NOMO-1 (cell line): ENCODE data around the gene DAB1.
"Not testable (repeated sequence)": the region's sequence is repeated elsewhere in the genome, so short reads cannot be mapped to it uniquely, and the experiment has no call there.

ENCODE experiments used
- DNase-seq, 2 experiments: peaks; one replicate each; lab custom pipeline; 2025; ENCODE audit not compliant: unreplicated experiment in 2 of 2; lab: John Stamatoyannopoulos, UW

DAB1 gene

DNA sequence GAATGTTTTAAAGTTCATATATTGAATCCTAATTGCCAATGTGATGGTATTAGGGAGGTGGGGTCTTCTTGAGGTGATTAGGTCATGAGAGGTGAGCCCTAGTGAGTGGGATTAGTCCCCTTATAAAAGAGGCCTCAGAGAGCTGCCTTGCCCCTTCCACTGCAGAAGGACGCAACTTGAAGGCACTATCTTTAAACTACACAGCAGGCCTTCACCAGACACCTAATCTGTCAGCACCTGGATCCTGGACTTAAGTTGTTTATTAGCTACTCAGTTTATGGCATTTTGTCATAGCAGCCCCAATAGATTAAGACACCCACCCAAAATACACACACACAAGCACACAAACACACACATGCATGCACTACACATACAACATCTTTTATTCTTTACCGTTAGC, 61.4 kb downstream of the DAB1 start:
- no peak for DNase-seq

DNA sequence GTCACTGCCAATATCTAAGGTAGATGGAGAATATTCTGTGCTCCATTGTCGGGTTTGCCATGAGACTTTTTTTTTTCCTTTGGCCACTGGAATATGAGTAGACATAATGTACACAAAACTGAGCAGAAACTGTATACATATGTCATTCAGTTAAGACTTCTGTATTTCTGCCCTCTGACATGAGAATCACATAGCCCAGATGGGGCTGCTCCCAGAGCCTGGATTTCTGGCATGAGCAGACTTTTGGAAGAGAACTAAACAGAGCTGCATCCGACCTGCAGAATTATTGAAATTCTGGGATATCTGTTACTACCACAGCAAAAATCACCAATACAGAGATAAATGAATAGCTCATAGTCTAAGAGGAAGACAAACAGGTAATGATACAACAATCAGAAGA, 62.3 kb downstream of the DAB1 start:
- DNase-seq: no peak

DNA sequence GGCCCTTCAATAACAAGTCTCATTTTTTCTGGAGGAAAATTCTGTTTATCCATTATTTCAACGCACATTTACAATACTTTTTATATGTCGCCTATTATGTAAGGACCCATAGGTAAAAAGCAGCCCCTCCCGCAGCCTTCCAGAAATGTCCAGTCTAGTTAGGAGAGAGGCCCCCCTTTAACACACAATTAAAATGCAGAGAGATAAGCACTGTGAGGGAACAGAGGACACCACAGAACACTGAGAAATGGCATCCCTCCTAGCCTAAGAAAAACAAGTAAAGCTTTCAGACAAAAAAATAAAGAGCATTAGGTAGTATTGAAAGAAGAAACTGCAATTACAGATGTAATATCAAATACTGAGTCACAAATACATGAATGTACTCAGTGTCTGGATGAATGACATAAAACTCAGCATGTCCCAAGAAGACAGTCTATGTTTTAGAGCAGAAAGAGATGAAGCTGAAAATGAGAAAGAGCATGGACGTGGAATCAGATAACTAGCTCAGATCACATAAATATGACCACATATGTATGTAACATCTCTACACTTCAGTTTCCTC, 62.9 kb downstream of the DAB1 start:
- DNase-seq: no peak

DNA sequence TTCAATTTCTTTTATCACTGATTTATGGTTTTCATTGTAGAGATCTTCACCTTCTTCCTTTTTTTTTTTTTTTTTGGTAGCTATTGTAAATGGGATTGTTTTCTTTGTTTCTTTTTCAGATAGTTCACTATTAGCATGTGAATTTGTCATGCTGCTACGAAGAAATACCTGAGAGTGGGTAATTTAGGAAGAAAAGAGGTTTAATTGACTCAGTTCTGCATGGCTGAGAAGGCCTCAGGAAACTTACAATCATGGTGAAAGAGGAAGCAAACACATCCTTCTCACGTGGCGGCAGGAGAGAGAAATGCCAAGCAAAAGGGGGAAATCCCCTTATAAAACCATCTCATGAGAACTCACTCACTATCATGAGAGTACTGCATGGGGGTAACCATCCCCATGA, 66.4 kb downstream of the DAB1 start:
- no peak for DNase-seq

GRCh38 chr1:57353654-57354053, 70.2 kb downstream of the DAB1 start:
- no peak for DNase-seq

- no peak for DNase-seq
Observed at GRCh38 chr1:57350610-57351009, 73.2 kb downstream of the DAB1 start.

GRCh38 chr1:57348921-57349320, 74.9 kb downstream of the DAB1 start:
- no peak for DNase-seq

GRCh38 chr1:57345916-57346315, 77.9 kb downstream of the DAB1 start:
- no peak for DNase-seq

DNA sequence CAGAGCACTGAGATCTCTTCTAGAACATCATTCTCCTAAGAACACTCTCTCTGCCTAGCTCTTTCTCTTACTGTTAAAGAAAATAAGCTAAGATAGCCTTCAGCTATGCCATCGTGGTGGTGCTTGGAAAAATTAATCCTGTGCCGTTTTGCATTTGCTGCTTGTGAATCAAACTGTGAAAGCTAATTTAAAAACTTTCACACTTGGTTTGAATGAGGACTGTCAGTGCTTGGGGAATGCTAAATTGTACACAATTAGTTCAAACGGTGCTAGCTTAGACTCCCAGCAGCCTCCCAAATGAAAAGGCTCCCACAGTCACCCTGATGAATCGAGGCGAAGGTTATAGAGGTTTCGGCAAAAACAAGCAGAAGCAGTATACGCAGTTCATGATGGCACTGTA, 79.6 kb downstream of the DAB1 start:
- no peak for DNase-seq

- DNase-seq: not testable (repeated sequence)
Observed at GRCh38 chr1:57343298-57343915, 80.5 kb downstream of the DAB1 start.

DNA sequence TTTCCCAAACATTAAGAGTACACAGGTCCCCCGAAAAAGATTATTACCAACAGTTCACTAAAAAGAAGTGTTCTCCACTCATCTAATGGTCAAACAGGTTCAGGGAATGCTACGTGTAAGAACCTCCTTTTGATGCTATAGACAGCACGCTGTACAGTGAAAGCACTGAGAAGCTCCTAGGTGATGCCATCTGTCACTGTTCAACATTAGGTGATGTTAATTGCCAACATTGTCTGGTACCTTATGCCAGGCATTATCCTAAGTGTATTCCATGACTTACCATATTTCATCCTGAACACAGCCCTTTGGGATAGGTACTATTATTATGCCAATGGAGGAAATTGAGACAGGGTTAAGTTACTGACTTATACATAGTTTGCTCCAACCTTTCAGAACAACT, 82.1 kb downstream of the DAB1 start:
- DNase-seq: no peak

DNA sequence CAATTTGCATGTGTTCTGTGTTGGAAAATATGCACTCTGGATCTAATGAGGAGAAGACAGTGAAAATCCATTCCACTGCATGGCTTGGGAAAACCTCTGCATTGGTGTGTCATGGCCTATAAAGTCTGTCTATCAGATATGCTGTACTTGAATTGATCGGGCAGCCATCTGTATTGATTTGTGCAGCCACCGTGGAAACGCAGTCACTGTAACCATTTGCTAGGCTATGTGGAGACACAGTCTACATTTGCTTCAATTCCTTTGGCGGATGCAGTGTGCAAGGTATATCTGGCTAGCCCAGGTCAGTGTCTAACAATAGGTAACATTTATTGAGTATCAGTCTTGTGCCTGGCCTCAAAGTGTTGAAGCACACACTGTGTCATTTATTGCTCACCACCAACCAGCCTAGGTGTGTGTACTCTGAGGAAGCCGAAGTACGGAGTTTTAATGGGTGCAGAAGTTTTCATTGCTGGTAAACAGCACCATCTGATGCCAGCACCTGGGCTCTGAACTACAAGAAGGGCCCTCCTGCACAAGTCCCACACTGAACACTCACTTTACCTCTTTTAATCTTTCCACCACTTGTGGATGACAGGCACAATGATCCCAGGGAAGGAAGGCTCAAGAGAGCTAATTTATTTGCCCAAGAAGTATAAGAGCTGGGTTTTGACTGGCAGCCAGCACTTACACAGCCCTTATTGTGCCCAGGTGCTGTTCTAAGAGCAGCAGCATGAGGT, 83.4 kb downstream of the DAB1 start:
- DNase-seq: no peak

DNA sequence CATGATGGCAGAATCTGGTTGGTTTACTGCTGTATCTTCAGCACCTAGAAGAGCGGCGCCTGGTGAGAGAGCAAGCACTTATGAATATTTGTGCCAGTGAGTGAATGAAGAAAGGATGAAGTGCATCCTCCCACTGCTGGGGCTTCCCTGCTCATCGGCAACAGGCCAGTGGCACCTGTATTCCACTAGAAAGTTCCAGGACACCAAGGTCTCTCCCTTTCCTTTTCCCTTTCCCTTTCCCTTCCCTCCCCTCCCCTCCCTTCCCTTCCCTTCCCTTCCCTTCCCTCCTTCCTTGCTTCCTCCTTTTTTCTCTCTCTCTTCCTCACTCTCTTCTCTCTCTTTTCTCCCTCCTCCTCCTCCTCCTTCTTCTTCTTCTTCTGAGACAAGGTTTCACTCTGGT, 86.2 kb downstream of the DAB1 start:
- DNase-seq: no peak

GRCh38 chr1:57336793-57337192, 87.1 kb downstream of the DAB1 start:
- no peak for DNase-seq

- no peak for DNase-seq
Observed at GRCh38 chr1:57331620-57332019, 92.2 kb downstream of the DAB1 start.

GRCh38 chr1:57329937-57330336, 93.9 kb downstream of the DAB1 start:
- no peak for DNase-seq

GRCh38 chr1:57329001-57329527, 94.8 kb downstream of the DAB1 start:
- DNase-seq: no peak

- no peak for DNase-seq
Observed at GRCh38 chr1:57327946-57328345, 95.9 kb downstream of the DAB1 start.

- no peak for DNase-seq
Observed at GRCh38 chr1:57327336-57327735, 96.5 kb downstream of the DAB1 start.

DNA sequence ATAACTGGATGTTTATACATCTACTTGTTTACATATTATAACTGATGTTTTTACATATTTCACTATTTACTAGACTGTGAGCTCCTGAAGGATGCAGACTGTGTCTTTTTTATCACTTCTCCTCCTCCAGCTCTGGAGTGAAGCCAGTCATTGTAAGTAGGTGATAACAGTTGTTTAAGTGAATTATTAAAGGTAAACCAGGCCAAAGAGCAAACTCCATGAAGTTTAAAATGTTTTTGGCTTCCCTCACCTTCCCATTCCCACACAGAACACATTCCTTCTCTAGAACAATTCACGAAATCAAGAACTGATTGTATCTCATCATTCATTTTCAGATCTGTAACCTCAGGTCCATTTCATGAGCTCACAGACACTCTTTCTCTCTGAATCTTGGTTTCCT, 98.3 kb downstream of the DAB1 start:
- no peak for DNase-seq

DNA sequence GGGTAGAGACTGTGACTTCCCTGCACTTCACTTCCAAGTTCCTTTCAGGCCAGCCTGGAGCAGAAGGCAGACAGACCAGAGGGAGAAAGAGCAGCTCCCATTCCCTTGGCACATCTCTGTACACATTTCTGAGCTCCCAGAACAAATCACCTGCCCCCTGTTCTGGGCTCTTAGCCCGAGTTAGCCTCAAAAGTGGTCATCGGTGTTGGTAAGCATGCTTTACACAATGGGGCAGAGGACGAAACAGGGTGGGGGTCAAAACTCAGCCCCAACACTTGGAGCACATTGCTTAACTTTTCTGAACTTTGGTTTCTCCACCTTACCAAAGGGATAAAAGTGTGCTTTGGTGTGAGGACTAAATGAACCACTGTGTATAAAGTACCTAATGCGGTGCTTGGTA, 98.7 kb downstream of the DAB1 start:
- DNase-seq: no peak

DNA sequence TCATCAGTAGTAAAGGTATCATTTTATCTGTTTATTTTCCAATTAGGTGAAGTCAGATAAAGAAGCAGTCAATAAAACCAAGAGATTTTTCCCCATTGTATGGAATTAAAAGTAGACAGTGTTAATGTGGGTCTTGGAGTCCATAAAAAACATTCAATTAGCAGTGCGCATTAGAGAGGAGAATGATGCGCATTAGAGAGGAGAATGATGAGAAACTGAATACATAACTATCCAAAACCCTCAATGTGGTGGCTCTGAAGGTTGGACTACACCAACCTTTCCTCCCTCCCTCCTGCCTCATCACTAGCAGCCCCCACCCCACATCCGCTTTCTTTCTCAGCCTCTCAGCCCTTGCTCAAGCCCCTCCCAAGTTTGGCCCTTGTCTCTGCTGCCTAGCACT, 99.5 kb downstream of the DAB1 start:
- no peak for DNase-seq
